Anterior cingulate cortex (tissue), 58 donors: ENCODE measurements around the gene MYH11.
A peak's percentile ranks its signal among the peaks of the same experiment; 100 is the strongest.

ENCODE experiments used
- DNase-seq, 58 donors: peaks; one replicate each; lab custom pipeline; 2025; lab: John Stamatoyannopoulos, UW

Gene MYH11

GRCh38 chr16:15781650-15782049, 75.2 kb downstream of the MYH11 start:
- DNase-seq: no peak

GRCh38 chr16:15780805-15781204, 76.0 kb downstream of the MYH11 start:
- no peak for DNase-seq

DNA sequence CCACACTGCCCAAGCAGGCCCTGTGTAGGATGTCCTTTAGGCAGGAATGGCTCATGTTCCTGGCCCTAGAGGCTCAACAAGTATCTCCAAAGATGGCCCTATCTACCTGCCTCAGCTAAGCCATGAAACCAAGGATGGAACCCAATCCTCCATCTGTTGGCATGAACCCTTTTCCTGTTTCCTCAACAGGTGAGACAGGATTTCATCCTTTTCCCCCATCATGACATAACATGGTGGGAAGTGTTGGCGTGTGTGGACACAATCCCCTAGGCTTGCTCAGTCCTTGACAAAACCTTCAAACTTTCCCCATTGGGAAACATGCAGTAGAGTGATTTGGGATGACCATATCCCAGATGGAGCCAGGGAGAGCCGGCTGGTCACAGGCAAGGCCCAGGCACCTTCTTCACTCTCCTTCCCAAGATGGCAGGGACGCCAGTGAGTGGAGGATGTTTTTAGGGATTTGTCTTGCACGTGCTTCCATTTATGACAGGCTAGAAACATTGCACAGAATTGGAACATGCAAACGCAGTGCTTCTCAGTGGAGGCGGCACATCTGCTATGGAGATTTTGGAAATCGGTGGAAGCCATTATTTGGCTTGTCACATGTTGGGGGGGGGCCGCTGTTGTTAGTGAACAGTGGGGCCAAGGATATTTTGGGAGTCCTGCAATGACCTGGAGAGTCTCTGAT, 77.0 kb downstream of the MYH11 start:
- no peak for DNase-seq

DNA sequence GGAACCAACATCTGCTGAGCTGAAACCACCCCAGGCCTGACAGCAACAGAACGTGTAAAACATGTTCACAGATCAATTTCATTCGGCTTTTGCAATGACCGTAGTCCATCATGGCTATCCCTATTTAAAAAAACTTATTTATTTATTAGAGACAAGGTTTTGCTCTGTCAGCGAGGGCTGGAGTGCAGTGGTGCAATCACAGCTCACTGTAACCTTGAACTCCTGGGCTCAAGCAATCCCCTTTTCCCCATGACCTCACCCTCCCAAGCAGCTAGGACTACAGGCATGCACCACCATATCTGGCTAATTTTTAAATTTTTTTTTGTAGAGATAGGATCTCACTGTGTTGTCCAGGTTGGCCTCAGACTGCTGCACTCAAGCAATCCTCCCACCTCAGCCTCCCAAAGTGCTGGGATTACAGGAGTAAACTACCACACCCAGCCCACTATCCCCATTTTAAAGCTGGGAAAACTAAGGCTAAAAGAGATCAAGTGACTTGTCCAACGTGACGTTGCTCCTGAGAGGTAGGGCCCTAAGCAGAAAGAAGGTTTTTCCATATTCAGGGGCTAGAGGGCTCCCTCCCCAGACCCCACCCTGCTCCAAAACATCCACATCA, 77.7 kb downstream of the MYH11 start:
- DNase-seq: no peak

- DNase-seq: no peak
Observed at GRCh38 chr16:15778204-15778743, 78.6 kb downstream of the MYH11 start.

- no peak for DNase-seq
Observed at GRCh38 chr16:15777533-15778203, 79.2 kb downstream of the MYH11 start.

GRCh38 chr16:15776572-15776971, 80.3 kb downstream of the MYH11 start:
- DNase-seq: no peak

- no peak for DNase-seq
Observed at GRCh38 chr16:15775663-15776304, 81.0 kb downstream of the MYH11 start.

DNA sequence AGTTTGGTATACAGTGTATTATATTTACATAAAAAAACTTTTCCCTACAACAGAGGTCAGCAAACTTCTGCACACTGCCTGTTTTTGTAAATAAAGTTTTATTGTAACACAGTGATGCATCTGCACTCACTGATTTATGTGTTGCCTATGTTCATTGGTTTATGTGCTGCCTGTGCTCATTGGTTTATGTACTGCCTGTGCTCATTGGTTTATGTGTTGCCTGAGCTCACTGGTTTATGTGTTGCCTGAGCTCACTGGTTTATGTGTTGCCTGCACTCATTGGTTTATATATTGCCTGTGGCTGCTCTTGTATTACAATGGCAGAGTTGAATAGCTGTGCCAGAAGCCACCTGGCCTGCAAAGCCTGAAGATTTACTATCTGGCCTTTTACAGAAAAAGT, 81.6 kb downstream of the MYH11 start:
- no peak for DNase-seq

DNA sequence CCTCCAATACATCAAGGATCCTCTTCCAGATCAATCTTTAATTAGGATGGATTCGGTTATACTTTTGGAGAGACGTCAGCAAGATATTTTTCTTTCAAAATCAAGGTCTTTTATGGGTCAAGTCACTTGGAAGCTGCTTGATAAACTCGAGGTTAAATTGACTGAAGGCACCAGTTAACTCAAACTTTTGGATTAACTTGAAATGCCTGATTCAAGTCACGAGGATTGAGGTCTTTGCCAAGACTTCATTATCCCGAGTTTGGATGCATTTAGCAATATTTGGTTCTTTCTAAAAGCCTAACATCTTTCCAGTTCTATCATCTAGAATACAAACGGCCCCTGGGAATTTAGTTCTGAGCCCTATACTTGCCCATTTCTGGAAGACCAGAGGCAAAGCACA, 82.9 kb downstream of the MYH11 start:
- no peak for DNase-seq

DNA sequence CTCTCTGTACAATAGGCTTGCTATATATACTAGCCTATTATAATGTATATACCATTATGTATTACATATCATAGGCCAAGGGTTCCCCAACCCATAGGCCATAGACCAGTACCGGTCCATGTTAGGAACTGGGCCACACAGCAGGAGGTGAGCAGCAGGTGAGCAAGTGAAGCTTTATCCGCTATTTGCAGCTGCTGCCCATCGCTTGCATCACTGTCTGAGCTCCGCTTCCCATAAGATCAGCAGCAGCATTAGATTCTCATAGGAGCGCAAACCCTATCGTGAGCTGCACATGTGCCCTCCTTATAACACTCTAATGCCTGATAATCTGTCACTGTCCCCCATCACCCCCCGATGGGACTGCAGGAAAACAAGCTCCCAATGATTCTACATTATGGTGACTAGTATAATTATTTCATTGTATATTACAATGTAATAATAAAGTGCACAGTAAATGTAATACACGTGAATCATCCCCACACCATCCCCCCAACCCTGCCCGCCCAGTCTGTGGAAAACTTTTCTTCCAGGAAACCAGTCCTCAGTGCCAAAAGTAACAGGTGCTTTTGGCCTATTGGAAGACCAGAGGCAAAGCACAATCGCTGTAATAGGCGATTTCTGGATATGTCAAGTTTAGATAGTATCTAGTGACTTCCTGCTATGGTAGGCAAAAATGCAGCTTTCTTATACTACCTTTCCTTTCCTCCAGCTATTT, 84.1 kb downstream of the MYH11 start:
- no peak for DNase-seq

- no peak for DNase-seq
Observed at GRCh38 chr16:15771694-15772093, 85.1 kb downstream of the MYH11 start.

DNA sequence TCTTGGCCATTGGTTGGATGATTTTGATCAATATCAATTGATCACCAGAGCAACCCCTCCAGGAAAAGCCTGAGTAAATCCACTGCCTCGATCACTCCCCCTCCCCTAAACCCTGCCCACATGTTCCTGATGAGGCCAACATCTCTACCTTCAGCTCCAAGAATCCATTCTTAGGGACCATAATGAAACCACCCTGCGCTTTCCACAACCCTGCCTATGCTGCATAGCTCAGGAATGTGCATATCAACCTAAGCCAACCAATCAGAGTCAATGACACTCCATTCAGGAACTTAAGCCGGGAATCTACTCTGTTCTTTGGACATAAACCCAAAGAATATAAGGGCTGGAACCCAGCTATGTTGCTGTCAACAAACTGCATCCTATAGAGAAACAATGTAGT, 86.3 kb downstream of the MYH11 start:
- no peak for DNase-seq

- DNase-seq: no peak
Observed at GRCh38 chr16:15770107-15770506, 86.7 kb downstream of the MYH11 start.

DNA sequence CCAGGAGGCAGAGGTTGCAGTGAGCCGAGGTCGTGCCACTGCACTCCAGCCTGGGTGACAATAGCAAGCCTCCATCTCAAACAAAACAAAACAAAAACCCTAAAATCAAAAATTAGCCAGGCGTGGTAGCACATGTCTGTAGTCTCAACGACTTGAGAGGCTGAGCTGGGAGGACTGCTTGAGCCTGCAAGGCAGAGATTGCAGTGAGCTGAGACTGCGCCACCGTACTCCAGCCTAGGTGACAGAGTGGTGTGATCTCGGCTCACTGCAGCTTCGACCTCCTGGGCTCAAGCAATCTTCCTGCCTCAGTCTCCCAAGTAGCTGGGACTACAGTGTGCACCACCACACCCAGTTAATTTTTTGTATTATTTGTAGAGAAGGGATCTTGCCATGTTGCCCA, 87.6 kb downstream of the MYH11 start:
- DNase-seq: no peak

- DNase-seq: no peak
Observed at GRCh38 chr16:15768201-15768600, 88.6 kb downstream of the MYH11 start.

GRCh38 chr16:15766918-15767317, 89.9 kb downstream of the MYH11 start:
- DNase-seq: no peak

- peak in 24 of 58 donors; percentile 0 to 27 (median 7) for DNase-seq
Observed at GRCh38 chr16:15765880-15766279, 90.9 kb downstream of the MYH11 start.

- no peak for DNase-seq
Observed at GRCh38 chr16:15765116-15765515, 91.7 kb downstream of the MYH11 start.

DNA sequence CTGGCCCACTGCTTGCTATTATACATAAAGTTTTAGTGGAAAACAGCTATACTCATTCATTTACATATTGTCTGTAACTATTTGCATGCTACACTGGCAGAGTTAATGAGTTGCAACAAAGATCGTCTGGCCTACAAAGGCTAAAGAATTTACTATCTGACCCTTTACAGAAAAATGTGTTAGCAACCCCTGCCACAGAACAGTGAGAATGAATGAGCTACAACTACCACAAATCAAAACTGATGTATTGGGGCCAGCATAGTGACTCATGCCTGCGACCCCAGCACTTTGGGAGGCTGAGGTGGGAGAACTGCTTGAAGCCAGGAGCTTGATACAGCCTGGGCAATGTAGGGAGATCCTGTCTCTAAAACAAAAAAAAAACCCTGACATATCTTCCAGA, 92.7 kb downstream of the MYH11 start:
- DNase-seq: no peak

GRCh38 chr16:15760129-15760528, 96.7 kb downstream of the MYH11 start:
- no peak for DNase-seq
